ENCODE measurements around the gene ZNF254.

- no peak for TF ChIP-seq EZH2 (IDR thresholded peaks at IDR 0.05)
- no peak for TF ChIP-seq POLR2AphosphoS5 (IDR thresholded peaks at IDR 0.05; ENCODE audit: borderline replicate concordance, low read depth, low read length)
Observed at GRCh38 chr19:24055548-24055947, 31.4 kb upstream of the ZNF254 start.
